DOHH2 (cell line): ENCODE data around the gene CST3.

Experiments used
- CTCF ChIP-seq: fragments of 200-600 bp; sonication (generic); IDR thresholded peaks from one replicate; pipeline ENCODE4 v1.5.1; 2014; ENCODE audit warnings: antibody characterized with exemption, mild to moderate bottlenecking, low read depth, low read length; ENCODE audit not compliant: poor library complexity, severe bottlenecking
- EZH2phosphoT487 ChIP-seq: fragments of 200-600 bp; sonication (generic); IDR thresholded peaks from 2 replicates; pipeline ENCODE4 v1.6.1; 2017; ENCODE audit warnings: borderline replicate concordance, mild to moderate bottlenecking, antibody characterized with exemption, low read length, moderate library complexity, mixed read lengths

- no peak for TF ChIP-seq CTCF
- TF ChIP-seq EZH2phosphoT487, result no peak
Measured at GRCh38 chr20:23638309-23638708, 554 bp upstream of the CST3 start.
